ENCODE results near the gene GPR142. TPM values are rescaled to one million over a fixed set of nuclear protein-coding genes. Genes with fewer than 3 reads are reported as not detected.

GPR142 gene
- total RNA-seq, 1 donor from 2014 or later = not detected

DNA sequence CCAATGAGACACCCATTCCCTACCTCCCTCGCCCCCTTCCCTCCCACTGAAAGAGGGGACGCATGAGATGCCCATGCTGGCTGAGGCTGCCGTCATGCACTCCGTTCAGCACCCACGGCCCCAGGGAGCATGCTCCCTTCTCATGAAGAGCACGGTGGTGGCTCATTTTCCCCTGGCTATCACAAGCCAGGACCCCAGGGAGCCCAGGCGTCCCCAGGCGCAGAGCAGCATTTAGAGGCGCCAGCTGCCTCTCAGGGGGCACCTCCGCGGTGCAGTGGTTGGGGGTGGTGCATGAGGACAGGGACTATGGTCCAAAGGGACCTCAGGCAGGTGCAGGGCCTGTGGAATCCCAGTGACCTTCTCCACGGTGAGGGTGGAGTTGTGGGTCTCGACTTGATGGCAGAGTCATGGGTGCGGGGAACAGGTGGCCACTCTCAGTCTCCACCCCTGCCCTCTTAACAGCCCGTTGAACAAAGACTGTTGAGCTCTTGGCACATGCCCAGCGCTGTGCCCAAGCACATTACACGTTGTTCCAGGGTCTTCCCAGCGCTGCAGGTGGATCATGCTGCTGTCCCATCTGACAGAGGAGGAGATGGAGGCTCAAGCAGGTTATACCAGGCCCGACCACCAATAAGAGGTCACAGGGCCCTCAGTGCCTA, 27.6 kb upstream of the GPR142 start:
- no peak for DNase-seq (ENCODE audit: low spot score in 2 of 2, unreplicated experiment in 2 of 2)
- H3K27ac Mint-ChIP-seq = no peak overlapping the region
- no peak overlapping the region for H3K4me3 Mint-ChIP-seq
- H3K4me1 Mint-ChIP-seq = no peaks in the 10 kb centered on the region
- H3K36me3 Mint-ChIP-seq = no peaks in the 10 kb centered on the region
- H3K9me3 Mint-ChIP-seq = no peaks in the 10 kb centered on the region
- TF ChIP-seq, protein P1, sequence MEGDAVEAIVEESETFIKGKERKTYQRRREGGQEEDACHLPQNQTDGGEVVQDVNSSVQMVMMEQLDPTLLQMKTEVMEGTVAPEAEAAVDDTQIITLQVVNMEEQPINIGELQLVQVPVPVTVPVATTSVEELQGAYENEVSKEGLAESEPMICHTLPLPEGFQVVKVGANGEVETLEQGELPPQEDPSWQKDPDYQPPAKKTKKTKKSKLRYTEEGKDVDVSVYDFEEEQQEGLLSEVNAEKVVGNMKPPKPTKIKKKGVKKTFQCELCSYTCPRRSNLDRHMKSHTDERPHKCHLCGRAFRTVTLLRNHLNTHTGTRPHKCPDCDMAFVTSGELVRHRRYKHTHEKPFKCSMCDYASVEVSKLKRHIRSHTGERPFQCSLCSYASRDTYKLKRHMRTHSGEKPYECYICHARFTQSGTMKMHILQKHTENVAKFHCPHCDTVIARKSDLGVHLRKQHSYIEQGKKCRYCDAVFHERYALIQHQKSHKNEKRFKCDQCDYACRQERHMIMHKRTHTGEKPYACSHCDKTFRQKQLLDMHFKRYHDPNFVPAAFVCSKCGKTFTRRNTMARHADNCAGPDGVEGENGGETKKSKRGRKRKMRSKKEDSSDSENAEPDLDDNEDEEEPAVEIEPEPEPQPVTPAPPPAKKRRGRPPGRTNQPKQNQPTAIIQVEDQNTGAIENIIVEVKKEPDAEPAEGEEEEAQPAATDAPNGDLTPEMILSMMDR (IDR thresholded peaks at IDR 0.05; ENCODE audit: unreplicated experiment) = no peak
- peaks cover 41% of the 10 kb centered on the region for H3K27me3 Mint-ChIP-seq (ENCODE audit: low read depth)

DNA sequence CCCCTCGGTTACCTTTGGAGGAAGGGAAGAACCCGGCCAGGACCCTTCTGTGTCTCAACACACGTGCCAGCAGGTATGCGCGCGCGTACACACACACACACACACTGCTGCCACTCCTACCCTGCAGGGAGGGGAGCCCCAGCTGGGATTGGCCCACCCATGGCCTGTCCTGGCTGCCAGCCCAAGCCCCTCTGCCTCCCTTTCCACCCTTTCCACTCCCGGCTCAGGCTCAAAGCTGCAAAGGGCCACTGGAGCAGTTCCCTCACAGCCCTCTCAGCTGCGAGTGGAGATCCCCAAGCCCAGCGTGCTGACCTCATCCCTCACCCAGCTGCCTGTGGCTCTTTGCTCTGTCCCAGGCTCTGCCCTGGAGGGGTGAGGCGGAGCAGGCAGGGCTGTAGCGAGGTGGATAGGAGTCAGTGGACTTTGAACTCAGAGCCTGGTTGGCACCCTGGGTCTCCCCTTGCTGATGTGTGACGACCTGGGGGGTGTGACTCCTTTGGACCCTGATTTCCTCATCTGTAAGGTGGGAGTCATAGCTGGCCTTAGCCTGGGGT, 26.8 kb upstream of the GPR142 start:
- Mint-ChIP-seq H3K36me3 (no peaks in the 10 kb centered on the region), H3K27ac (no peak overlapping the region), H3K4me1 (no peaks in the 10 kb centered on the region), H3K9me3 (no peaks in the 10 kb centered on the region), H3K4me3 (no peak overlapping the region), H3K27me3 (ENCODE audit: low read depth) (peaks cover 44% of the 10 kb centered on the region)
- TF ChIP-seq, protein P1 (IDR thresholded peaks at IDR 0.05; ENCODE audit: unreplicated experiment) = no peak
- no peak for DNase-seq (ENCODE audit: low spot score in 2 of 2, unreplicated experiment in 2 of 2)

DNA sequence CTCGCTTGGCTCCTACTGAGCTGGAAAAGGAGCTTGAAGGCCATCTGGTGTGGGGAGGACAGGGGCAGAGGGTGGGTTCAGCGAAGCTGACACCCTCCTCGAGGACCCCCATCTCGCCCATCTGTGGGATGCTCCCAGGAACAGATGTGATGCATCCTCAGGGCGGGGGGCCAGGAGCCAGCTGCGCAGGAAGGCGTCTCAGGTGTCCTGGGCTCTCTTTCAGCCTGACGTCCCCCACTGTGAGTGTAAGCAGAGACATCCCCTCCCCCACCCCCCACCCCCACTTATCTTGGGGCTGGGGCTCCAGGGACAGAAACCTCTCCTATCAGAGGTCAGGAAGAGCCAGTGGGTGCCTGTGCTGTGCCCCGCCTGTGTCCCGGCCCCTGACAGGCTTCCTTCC, 25.1 kb upstream of the GPR142 start:
- H3K27ac Mint-ChIP-seq = no peak overlapping the region
- no peak overlapping the region for H3K4me3 Mint-ChIP-seq
- no peaks in the 10 kb centered on the region for H3K9me3 Mint-ChIP-seq
- no peak for DNase-seq (ENCODE audit: low spot score in 2 of 2, unreplicated experiment in 2 of 2)
- H3K27me3 Mint-ChIP-seq (ENCODE audit: low read depth) = peaks cover 50% of the 10 kb centered on the region
- no peaks in the 10 kb centered on the region for H3K36me3 Mint-ChIP-seq
- H3K4me1 Mint-ChIP-seq = no peaks in the 10 kb centered on the region
- TF ChIP-seq, protein P1 (IDR thresholded peaks at IDR 0.05; ENCODE audit: unreplicated experiment) = no peak

DNA sequence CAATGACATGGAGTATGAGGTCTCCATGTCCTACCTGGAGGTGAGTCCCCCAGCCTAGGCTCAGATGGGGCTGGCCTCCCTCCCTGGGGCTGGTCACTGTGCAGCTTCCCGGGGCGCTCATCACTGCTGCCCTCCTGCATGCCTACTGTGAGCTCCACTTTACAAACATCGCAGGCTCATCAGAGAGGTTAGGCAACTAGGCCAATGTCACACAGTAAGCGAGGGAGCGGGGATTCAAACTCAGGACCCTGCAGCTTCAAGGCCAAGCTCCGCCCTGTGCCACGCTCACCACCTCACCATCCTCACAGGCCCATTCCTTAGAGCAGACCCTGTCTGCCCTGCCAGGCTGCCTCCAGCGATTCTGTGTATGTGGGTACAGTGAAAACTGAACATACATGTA, 24.2 kb upstream of the GPR142 start:
- TF ChIP-seq, protein P1 (IDR thresholded peaks at IDR 0.05; ENCODE audit: unreplicated experiment) = no peak
- Mint-ChIP-seq H3K27ac (no peak overlapping the region), H3K36me3 (no peaks in the 10 kb centered on the region), H3K4me1 (no peaks in the 10 kb centered on the region), H3K27me3 (ENCODE audit: low read depth) (peaks cover 50% of the 10 kb centered on the region), H3K9me3 (no peaks in the 10 kb centered on the region), H3K4me3 (no peak overlapping the region)
- DNase-seq (ENCODE audit: low spot score in 2 of 2, unreplicated experiment in 2 of 2) = no peak

DNA sequence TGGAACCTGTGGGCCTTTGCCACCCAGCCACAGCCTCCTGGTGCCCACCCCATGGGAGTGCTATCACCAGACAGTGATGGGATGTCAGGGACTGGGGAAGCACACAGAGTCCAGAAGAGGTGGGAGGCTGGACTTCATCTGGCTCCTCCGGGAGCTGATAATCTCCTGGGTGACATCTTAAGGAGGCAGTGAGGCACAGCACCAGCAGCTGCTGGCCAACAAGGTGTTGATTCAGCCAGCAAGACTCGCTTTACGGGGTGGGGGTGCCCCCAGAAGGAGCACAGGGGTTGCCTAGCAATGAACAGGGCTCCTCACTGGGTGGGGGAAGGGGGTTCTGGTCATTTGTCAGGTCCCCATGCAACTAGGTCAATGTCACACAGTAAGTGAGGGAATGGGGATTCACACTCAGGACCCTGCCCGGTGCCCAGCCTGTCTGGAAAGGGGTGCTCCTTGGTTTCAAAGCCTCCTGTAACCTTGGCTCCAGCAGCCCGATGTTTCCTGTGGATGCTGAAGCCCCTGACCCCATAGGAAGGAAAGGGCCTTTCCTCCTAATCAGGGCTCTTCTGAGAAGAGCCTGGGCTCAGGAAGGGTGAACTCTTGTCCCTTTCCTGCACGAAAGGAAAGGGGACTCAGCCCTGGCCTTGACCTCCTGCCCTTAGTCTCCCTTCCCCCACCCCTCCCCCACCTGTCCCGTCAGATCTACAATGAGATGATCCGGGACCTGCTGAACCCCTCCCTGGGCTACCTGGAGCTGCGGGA, 23.6 kb upstream of the GPR142 start:
- peaks cover 53% of the 10 kb centered on the region for H3K27me3 Mint-ChIP-seq (ENCODE audit: low read depth)
- TF ChIP-seq, protein P1 (IDR thresholded peaks at IDR 0.05; ENCODE audit: unreplicated experiment) = no peak
- H3K4me1 Mint-ChIP-seq = no peaks in the 10 kb centered on the region
- H3K9me3 Mint-ChIP-seq = no peaks in the 10 kb centered on the region
- H3K27ac Mint-ChIP-seq = no peak overlapping the region
- no peak for DNase-seq (ENCODE audit: low spot score in 2 of 2, unreplicated experiment in 2 of 2)
- no peak overlapping the region for H3K4me3 Mint-ChIP-seq
- no peaks in the 10 kb centered on the region for H3K36me3 Mint-ChIP-seq

Measured in mesothelial cell of epicardium (in vitro differentiated cells).